ENCODE measurements around the gene TFR2. TPM values are rescaled to one million over a fixed set of nuclear protein-coding genes. Genes with fewer than 3 reads are reported as not detected.
A peak's percentile ranks its signal among the peaks of the same experiment; 100 is the strongest.

Gene TFR2
- total and polyA plus RNA-seq, 11 donors: 0.08 to 0.59 (median 0.40) TPM; not detected in 5

DNA sequence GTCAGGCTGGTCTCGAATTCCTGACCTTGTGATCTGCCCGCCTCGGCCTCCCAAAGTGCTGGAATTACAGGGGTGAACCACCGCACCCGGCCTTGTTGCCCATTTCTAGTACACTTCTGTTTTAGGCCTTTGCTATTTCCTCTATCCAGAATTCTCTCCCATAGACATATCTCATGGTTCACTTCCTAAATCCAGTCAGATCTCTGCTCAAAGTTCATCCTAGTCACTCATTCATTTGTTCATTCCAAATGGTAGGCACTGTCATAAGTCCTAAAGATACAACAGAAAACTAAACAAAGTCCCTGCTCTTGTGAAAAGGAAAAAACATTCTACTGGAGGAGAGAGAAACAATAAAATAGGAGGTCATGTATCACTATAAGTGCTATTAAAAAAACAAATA is 31.4 kb downstream of the TFR2 start:
- 90 to 95% (median 92%) methylated on average over 5 of the region's 5 CpGs for WGBS, 4 donors
- no peak for TF ChIP-seq POLR2A (IDR thresholded peaks at IDR 0.05)
- TF ChIP-seq, protein P1, sequence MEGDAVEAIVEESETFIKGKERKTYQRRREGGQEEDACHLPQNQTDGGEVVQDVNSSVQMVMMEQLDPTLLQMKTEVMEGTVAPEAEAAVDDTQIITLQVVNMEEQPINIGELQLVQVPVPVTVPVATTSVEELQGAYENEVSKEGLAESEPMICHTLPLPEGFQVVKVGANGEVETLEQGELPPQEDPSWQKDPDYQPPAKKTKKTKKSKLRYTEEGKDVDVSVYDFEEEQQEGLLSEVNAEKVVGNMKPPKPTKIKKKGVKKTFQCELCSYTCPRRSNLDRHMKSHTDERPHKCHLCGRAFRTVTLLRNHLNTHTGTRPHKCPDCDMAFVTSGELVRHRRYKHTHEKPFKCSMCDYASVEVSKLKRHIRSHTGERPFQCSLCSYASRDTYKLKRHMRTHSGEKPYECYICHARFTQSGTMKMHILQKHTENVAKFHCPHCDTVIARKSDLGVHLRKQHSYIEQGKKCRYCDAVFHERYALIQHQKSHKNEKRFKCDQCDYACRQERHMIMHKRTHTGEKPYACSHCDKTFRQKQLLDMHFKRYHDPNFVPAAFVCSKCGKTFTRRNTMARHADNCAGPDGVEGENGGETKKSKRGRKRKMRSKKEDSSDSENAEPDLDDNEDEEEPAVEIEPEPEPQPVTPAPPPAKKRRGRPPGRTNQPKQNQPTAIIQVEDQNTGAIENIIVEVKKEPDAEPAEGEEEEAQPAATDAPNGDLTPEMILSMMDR (IDR thresholded peaks at IDR 0.05): no peak
- peaks cover 0 to 8% (median 0%) of the 10 kb centered on the region in 9 donors for H3K36me3 ChIP-seq
- no peak for DNase-seq
- no peaks in the 10 kb centered on the region for H3K9me3 ChIP-seq
- H3K27me3 ChIP-seq: no peaks in the 10 kb centered on the region
- no peak overlapping the region for H3K27ac ChIP-seq
- intact Hi-C loops (cut with DNase I): loop anchor here in 7 of 10 donors (5.0 to 10.0 kb wide), 4 partner anchors 62 to 82 kb away; partner anchors contain the start of genes GIGYF1 (in 4 of the 7) and GNB2 (in 2 of the 7)
- peaks cover 0 to 34% (median 15%) of the 10 kb centered on the region in 12 donors for H3K4me1 ChIP-seq
- no peak for ATAC-seq
- H3K4me3 ChIP-seq: no peak overlapping the region

DNA sequence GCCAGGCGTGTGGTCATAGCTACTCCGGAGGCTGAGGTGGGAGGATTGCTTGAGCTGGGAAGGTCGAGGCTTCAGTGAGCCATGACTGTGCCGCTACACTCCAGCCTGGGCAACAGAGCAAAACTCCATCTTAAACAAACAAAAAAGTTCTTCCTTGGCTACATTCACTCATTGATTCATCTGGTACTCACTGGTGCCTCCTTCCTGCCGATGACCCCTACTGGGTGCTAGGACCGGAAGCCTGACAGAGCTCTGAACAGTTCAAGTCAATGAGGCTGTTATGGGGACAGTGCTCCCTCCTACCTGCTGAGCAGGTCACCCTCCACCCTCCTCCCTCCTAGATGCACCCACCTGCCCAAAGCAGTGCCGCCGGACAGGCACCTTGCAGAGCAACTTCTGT is 34.2 kb downstream of the TFR2 start:
- intact Hi-C loops (cut with DNase I): loop anchor here in 3 of 10 donors (5.0 kb wide), 2 partner anchors 70 to 85 kb away; partner anchors contain the start of gene GIGYF1 (in 1 of the 3)
- no peaks in the 10 kb centered on the region for H3K9me3 ChIP-seq

DNA sequence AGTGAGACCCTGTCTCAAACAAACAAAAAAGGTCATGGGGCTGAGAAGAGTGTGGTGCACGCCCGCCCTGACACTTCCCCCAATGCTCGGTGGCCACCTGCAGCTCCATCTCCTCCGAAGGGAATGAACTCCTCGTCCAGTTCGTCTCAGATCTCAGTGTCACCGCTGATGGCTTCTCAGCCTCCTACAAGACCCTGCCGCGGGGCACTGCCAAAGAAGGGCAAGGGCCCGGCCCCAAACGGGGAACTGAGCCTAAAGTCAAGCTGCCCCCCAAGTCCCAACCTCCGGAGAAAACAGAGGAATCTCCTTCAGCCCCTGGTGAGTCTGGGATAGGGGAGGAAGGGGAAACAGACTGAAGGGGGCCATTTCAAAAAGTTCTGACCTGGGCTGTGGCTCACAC is 35.0 kb downstream of the TFR2 start:
- no peaks in the 10 kb centered on the region for H3K27me3 ChIP-seq
- no peaks in the 10 kb centered on the region for H3K36me3 ChIP-seq
- peak overlapping the region in 2 of 12 donors; percentile 80 to 90 for H3K27ac ChIP-seq
- ATAC-seq (no peak), DNase-seq (no peak)
- no peak for TF ChIP-seq POLR2A (IDR thresholded peaks at IDR 0.05)
- TF ChIP-seq, protein P1 (IDR thresholded peaks at IDR 0.05): no peak
- no peaks in the 10 kb centered on the region for H3K9me3 ChIP-seq
- intact Hi-C loops (cut with DNase I): loop anchor here in 3 of 10 donors (5.0 kb wide), 2 partner anchors 71 to 86 kb away; partner anchors contain the start of gene GIGYF1 (in 1 of the 3)
- WGBS, 4 donors: 89 to 95% (median 91%) methylated on average over 7 to 12 of the region's 12 CpGs
- peaks cover 0 to 35% (median 12%) of the 10 kb centered on the region in 12 donors for H3K4me1 ChIP-seq
- peak overlapping the region in 1 of 12 donors; percentile 96 for H3K4me3 ChIP-seq

More for the DNA sequence above, 34.2 kb downstream of the TFR2 start:
- H3K4me3 ChIP-seq: no peak overlapping the region
- H3K27ac ChIP-seq: no peak overlapping the region
- ATAC-seq (no peak), DNase-seq (no peak)
- H3K27me3 ChIP-seq: no peaks in the 10 kb centered on the region
- TF ChIP-seq, protein P1 (IDR thresholded peaks at IDR 0.05): no peak
- 89 to 95% (median 90%) methylated on average over 8 of the region's 8 CpGs for WGBS, 4 donors
- no peaks in the 10 kb centered on the region for H3K36me3 ChIP-seq
- H3K4me1 ChIP-seq: peaks cover 0 to 34% (median 12%) of the 10 kb centered on the region in 12 donors

DNA sequence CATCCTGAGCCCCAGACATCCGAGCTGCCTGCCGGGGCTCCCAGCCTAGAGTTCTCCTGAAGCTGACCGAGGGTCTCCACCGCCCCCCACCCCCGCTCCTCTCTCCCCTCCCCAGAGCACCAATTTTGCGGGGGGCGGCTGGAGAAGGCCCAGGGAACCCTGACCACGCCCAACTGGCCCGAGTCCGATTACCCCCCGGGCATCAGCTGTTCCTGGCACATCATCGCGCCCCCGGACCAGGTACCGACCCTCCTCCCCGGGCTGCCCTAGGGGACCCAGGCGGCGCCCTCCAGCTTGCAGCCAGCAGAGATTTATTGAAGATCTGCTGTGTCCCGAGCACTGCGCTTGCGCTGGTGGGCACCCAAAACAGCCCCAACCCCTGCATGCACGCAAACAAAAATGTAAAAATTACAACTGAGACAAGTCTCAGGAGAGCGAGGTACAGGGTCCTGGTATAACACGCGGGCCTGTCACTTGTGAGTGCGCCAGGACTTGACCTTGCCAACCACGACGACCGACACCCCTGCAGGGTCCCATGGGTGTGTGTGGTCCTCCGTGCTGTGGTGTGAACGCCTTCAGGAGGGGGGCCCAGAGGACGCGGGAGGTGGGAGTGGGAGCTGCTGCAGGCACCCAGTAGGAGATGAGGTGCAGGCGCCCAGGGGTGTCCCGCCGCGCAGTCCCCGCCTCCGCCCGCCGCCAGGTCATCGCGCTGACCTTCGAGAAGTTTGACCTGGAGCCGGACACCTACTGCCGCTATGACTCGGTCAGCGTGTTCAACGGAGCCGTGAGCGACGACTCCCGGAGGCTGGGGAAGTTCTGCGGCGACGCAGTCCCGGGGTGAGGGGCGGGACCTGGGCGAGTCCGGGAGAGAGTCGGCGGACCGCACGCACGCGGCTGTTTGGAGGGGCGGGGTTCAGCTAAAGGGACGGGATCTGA is 36.1 kb downstream of the TFR2 start:
- H3K27me3 ChIP-seq: no peaks in the 10 kb centered on the region
- intact Hi-C loops (cut with DNase I): loop anchor here in 5 of 10 donors (1.0 to 5.0 kb wide), 4 partner anchors 68 to 87 kb away; partner anchors contain the start of genes GIGYF1 (in 2 of the 5) and GNB2 (in 1 of the 5)
- ATAC-seq: peak; percentile 18 to 37 (median 30)
- H3K4me1 ChIP-seq: peaks cover 0 to 34% (median 12%) of the 10 kb centered on the region in 12 donors
- H3K36me3 ChIP-seq: no peaks in the 10 kb centered on the region
- TF ChIP-seq, protein P1 (IDR thresholded peaks at IDR 0.05): no peak
- no peak for TF ChIP-seq POLR2A (IDR thresholded peaks at IDR 0.05)
- WGBS, 4 donors: 13 to 30% (median 21%) methylated on average over 44 to 68 of the region's 68 CpGs
- DNase-seq: peak; percentile 45 to 76 (median 68)
- no peaks in the 10 kb centered on the region for H3K9me3 ChIP-seq
- H3K27ac ChIP-seq: peak overlapping the region in 11 of 12 donors; percentile 67 to 90 (median 80)
- H3K4me3 ChIP-seq: peak overlapping the region; percentile 48 to 96 (median 76)

All from heart left ventricle (tissue), 16 donors.